Liver (tissue), 9 donors: ENCODE measurements around the gene GGCX. TPM values are rescaled to one million over a fixed set of nuclear protein-coding genes. Genes with fewer than 3 reads are reported as not detected.
"Not testable (repeated sequence)": the region's sequence is repeated elsewhere in the genome, so short reads cannot be mapped to it uniquely, and the experiment has no call there.

Experiments used
- DNase-seq: peaks from one replicate; pipeline ENCODE4 v3.0.0-alpha.2; 2017; ENCODE audit warnings: low spot score
- H3K27ac ChIP-seq, 2 donors: one replicate each; pipeline ENCODE4 v1.7.0; 2013; ENCODE audit warnings: inconsistent platforms in 2 of 2, low read length in 2 of 2, control low read depth in 1 of 2, low read depth in 1 of 2, mild to moderate bottlenecking in 1 of 2
- H3K27me3 ChIP-seq, 4 donors: one replicate each; pipeline versions ENCODE4 v1.6.1 to v1.7.0; 2013; ENCODE audit warnings: low read length in 3 of 4, inconsistent platforms in 1 of 4, mild to moderate bottlenecking in 1 of 4, moderate library complexity in 1 of 4; ENCODE audit not compliant: control insufficient read depth in 4 of 4, insufficient read depth in 4 of 4
- H3K36me3 ChIP-seq, 4 donors: one replicate each; pipeline versions ENCODE4 v1.6.1 to v1.7.0; 2013; ENCODE audit warnings: low read length in 3 of 4, mild to moderate bottlenecking in 3 of 4, low read depth in 1 of 4, moderate library complexity in 1 of 4; ENCODE audit not compliant: control insufficient read depth in 4 of 4, insufficient read depth in 3 of 4
- H3K4me1 ChIP-seq, 4 donors: one replicate each; pipeline versions ENCODE4 v1.6.1 to v1.7.0; 2013; ENCODE audit warnings: low read length in 3 of 4, mild to moderate bottlenecking in 3 of 4, moderate library complexity in 1 of 4; ENCODE audit not compliant: control insufficient read depth in 4 of 4, insufficient read depth in 4 of 4
- H3K4me3 ChIP-seq, 3 donors: one replicate each; pipeline versions ENCODE4 v1.6.1 to v1.7.0; 2013; ENCODE audit warnings: low read length in 3 of 3, control low read depth in 1 of 3, low read depth in 1 of 3, mild to moderate bottlenecking in 1 of 3
- H3K9ac ChIP-seq, 2 donors: one replicate each; pipeline ENCODE4 v1.7.0; 2013; ENCODE audit warnings: low read length in 2 of 2, mild to moderate bottlenecking in 2 of 2, moderate library complexity in 2 of 2, control low read depth in 1 of 2, low read depth in 1 of 2
- H3K9me3 ChIP-seq, 4 donors: one replicate each; pipeline versions ENCODE4 v1.6.1 to v1.7.0; 2013; ENCODE audit warnings: low read length in 3 of 4; ENCODE audit not compliant: control insufficient read depth in 4 of 4
- EGR1 ChIP-seq, 2 donors: IDR thresholded peaks; 2 replicates each; pipeline ENCODE4 v1.6.1; 2016 to 2018; ENCODE audit warnings: antibody characterized with exemption in 2 of 2, low read depth in 2 of 2
- FOXA1 ChIP-seq: IDR thresholded peaks from 2 replicates; pipeline ENCODE4 v1.6.1; 2016; ENCODE audit warnings: antibody characterized with exemption
- FOXA2 ChIP-seq: IDR thresholded peaks from 2 replicates; pipeline ENCODE4 v1.6.1; 2016; ENCODE audit warnings: antibody characterized with exemption
- GABPA ChIP-seq, 2 donors: IDR thresholded peaks in 1 of 2; conservative IDR thresholded peaks in 1 of 2; 2 replicates each; pipeline ENCODE4 v1.6.1; 2016; ENCODE audit warnings: antibody characterized with exemption in 2 of 2, mild to moderate bottlenecking in 1 of 2, moderate library complexity in 1 of 2
- HNF4A ChIP-seq, 2 donors: conservative IDR thresholded peaks; 2 replicates each; pipeline ENCODE4 v1.6.1; 2016; ENCODE audit warnings: antibody characterized with exemption in 2 of 2, mild to moderate bottlenecking in 2 of 2
- JUND ChIP-seq, 2 donors: IDR thresholded peaks; 2 replicates each; pipeline ENCODE4 v1.6.1; 2016; ENCODE audit warnings: antibody characterized with exemption in 2 of 2
- RAD21 ChIP-seq, 2 donors: IDR thresholded peaks; 2 replicates each; pipeline ENCODE4 v1.6.1; 2016; ENCODE audit warnings: antibody characterized with exemption in 2 of 2, mild to moderate bottlenecking in 2 of 2
- RXRA ChIP-seq, 2 donors: IDR thresholded peaks; 2 replicates each; pipeline ENCODE4 v1.6.1; 2017 to 2018; ENCODE audit warnings: antibody characterized with exemption in 2 of 2, mild to moderate bottlenecking in 1 of 2
- YY1 ChIP-seq: IDR thresholded peaks from 2 replicates; pipeline ENCODE4 v1.6.1; 2016; ENCODE audit warnings: antibody characterized with exemption, mild to moderate bottlenecking
- WGBS: extraction: QIAGEN DNeasy Blood & Tissue Kit; methylation state at CpG from one replicate; pipeline ENCODE4 v1.1.7; 2013; 5-methylcytosine and 5-hydroxymethylcytosine counted together
- polyA plus RNA-seq, 2 donors: library from polyadenylated mRNA; stranded (reverse) in 1 of 2; unstranded in 1 of 2; fragments of 200-250 nt in 1 of 2; fragments of >200 nt in 1 of 2; fragmentation: Nextera tagmentation in 1 of 2; extraction: Ambion mirVana in 1 of 2; gene quantifications; one replicate each; pipeline versions ENCODE4 v1.2.1 to v1.2.3, GENCODE V29; 2013 to 2015
- total RNA-seq, 2 donors: library from RNA; depleted of rRNA; stranded (reverse); fragments of >200 nt; gene quantifications; one replicate each; pipeline ENCODE4 v1.2.3, GENCODE V29; 2014
- TF ChIP-seq, protein P1 (sequence below): IDR thresholded peaks from 2 replicates; pipeline ENCODE4 v1.6.1; 2016; ENCODE audit warnings: antibody characterized with exemption
- TF ChIP-seq, protein P2 (sequence below): IDR thresholded peaks from 2 replicates; pipeline ENCODE4 v1.6.1; 2016; ENCODE audit warnings: antibody characterized with exemption, mild to moderate bottlenecking
- TF ChIP-seq, protein P3 (sequence below): fragments of 150-350 bp; IDR thresholded peaks from 2 replicates; pipeline ENCODE4 v1.5.1; 2017; ENCODE audit warnings: improper control_type of control experiment, low read depth, low read length; ENCODE audit not compliant: missing input control
- donor health status: healthy.
- donor health status: healthy.
- donor health status: healthy.
- donor health status: healthy.
- donor health status: healthy.

Gene GGCX
- total and polyA plus RNA-seq, 4 donors, result 67.3 to 189 (median 90.4) TPM

DNA sequence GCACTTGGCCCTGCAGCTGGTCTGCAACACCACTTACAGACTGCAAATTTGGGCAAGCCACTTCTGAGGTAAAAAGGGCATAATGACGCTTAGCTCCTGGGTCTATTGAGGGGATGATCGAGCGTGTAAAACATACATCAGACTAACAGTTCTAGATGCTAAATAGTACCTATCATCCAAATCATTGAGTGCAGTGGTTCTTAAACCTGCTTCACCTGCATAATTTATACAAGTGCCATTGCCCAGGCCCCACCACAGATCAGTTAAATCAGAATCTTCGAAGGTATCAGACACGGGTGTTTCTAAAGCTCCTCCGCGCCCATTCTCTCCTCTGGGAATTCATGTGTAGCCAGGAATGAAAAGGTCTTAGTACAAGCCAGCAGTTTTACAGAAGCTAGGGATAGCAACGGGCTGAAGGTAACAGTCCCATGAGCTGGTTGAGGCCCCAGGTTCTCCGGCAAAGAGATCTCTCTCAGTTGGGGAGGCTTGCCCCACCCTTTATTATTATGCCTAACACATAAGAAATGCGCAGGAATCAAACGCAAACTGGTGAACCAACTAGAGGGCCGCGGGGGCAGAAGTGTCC, 33.5 kb upstream of the GGCX start:
- H3K36me3 ChIP-seq, result peaks cover 3 to 15% (median 6%) of the 10 kb centered on the region in 4 donors
- 21% methylated on average over 13 of the region's 13 CpGs for WGBS
- TF ChIP-seq HNF4A (conservative IDR thresholded peaks at IDR 0.05) (no peak), EGR1 (IDR thresholded peaks at IDR 0.05; ENCODE audit: low read depth in 2 of 2) (no peak), FOXA2 (no peak), RAD21 (IDR thresholded peaks at IDR 0.05) (no peak), JUND (IDR thresholded peaks at IDR 0.05) (no peak)
- TF ChIP-seq, protein P1, sequence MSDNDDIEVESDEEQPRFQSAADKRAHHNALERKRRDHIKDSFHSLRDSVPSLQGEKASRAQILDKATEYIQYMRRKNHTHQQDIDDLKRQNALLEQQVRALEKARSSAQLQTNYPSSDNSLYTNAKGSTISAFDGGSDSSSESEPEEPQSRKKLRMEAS, result no peak
- TF ChIP-seq, protein P2, sequence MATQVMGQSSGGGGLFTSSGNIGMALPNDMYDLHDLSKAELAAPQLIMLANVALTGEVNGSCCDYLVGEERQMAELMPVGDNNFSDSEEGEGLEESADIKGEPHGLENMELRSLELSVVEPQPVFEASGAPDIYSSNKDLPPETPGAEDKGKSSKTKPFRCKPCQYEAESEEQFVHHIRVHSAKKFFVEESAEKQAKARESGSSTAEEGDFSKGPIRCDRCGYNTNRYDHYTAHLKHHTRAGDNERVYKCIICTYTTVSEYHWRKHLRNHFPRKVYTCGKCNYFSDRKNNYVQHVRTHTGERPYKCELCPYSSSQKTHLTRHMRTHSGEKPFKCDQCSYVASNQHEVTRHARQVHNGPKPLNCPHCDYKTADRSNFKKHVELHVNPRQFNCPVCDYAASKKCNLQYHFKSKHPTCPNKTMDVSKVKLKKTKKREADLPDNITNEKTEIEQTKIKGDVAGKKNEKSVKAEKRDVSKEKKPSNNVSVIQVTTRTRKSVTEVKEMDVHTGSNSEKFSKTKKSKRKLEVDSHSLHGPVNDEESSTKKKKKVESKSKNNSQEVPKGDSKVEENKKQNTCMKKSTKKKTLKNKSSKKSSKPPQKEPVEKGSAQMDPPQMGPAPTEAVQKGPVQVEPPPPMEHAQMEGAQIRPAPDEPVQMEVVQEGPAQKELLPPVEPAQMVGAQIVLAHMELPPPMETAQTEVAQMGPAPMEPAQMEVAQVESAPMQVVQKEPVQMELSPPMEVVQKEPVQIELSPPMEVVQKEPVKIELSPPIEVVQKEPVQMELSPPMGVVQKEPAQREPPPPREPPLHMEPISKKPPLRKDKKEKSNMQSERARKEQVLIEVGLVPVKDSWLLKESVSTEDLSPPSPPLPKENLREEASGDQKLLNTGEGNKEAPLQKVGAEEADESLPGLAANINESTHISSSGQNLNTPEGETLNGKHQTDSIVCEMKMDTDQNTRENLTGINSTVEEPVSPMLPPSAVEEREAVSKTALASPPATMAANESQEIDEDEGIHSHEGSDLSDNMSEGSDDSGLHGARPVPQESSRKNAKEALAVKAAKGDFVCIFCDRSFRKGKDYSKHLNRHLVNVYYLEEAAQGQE, result no peak
- H3K27ac ChIP-seq, result peak overlapping the region; percentile 84 to 89
- peak overlapping the region; percentile 60 to 78 for H3K9ac ChIP-seq
- DNase-seq, result no peak
- peaks cover 14 to 57% (median 46%) of the 10 kb centered on the region in 4 donors for H3K4me1 ChIP-seq
- no peaks in the 10 kb centered on the region for H3K9me3 ChIP-seq
- peak overlapping the region; percentile 77 to 91 (median 87) for H3K4me3 ChIP-seq
- no peaks in the 10 kb centered on the region for H3K27me3 ChIP-seq

DNA sequence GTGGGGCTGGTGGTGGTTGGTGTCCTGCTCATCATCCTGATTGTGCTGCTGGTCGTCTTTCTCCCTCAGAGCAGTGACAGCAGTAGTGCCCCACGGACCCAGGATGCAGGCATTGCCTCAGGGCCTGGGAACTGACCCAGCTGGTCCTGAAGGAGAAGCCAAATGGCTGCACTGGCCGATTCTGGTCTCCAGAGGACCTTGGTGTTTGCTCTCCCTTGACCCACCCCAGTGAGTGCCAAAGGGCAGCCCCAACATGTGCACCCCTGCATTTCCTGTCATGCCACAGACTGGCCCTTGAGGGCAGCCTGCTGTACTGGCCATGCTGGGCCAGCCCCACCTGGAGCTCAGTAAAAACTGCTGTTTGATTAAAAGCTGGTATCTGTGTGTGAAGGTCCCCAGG, 31.7 kb upstream of the GGCX start:
- Histone ChIP-seq H3K9me3 (no peaks in the 10 kb centered on the region), H3K9ac (no peak overlapping the region), H3K27me3 (no peaks in the 10 kb centered on the region), H3K36me3 (peaks cover 0 to 4% (median 3%) of the 10 kb centered on the region in 4 donors), H3K4me1 (peaks cover 11 to 56% (median 39%) of the 10 kb centered on the region in 4 donors), H3K4me3 (no peak overlapping the region), H3K27ac (no peak overlapping the region)
- TF ChIP-seq, protein P2, result no peak
- no peak for TF ChIP-seq RAD21 (IDR thresholded peaks at IDR 0.05)
- no peak for TF ChIP-seq FOXA2
- TF ChIP-seq RXRA (IDR thresholded peaks at IDR 0.05), result no peak
- TF ChIP-seq GABPA (IDR thresholded peaks at IDR 0.05 in 1 of 2, conservative IDR thresholded peaks at IDR 0.05 in 1 of 2), result no peak
- TF ChIP-seq, protein P3, sequence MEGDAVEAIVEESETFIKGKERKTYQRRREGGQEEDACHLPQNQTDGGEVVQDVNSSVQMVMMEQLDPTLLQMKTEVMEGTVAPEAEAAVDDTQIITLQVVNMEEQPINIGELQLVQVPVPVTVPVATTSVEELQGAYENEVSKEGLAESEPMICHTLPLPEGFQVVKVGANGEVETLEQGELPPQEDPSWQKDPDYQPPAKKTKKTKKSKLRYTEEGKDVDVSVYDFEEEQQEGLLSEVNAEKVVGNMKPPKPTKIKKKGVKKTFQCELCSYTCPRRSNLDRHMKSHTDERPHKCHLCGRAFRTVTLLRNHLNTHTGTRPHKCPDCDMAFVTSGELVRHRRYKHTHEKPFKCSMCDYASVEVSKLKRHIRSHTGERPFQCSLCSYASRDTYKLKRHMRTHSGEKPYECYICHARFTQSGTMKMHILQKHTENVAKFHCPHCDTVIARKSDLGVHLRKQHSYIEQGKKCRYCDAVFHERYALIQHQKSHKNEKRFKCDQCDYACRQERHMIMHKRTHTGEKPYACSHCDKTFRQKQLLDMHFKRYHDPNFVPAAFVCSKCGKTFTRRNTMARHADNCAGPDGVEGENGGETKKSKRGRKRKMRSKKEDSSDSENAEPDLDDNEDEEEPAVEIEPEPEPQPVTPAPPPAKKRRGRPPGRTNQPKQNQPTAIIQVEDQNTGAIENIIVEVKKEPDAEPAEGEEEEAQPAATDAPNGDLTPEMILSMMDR, result no peak
- TF ChIP-seq HNF4A (conservative IDR thresholded peaks at IDR 0.05), result no peak
- TF ChIP-seq YY1, result no peak
- no peak for TF ChIP-seq JUND (IDR thresholded peaks at IDR 0.05)
- no peak for TF ChIP-seq FOXA1
- WGBS, result 45% methylated on average over 3 of the region's 3 CpGs
- no peak for DNase-seq

DNA sequence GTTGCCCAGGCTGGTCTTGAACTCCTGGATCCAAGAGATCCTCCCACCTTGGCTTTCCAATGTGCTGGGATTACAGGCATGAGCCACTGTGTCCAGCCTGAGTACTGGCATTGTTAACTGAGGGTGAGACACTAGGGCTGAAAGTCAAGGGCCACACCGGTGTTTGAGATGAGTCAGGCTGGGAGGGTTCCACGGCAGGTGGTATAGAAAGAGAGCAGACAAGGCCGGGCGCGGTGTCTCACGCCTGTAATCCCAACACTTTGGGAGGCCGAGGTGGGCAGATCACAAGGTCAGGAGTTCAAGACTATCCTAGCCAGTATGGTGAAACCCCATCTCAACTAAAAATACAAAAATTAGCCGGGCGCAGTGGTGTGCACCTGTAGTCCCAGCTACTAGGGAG, 31.0 kb upstream of the GGCX start:
- WGBS, result 93% methylated on average over 9 of the region's 9 CpGs
- not testable (repeated sequence) for H3K9me3 ChIP-seq, H3K9ac ChIP-seq, H3K27me3 ChIP-seq, H3K27ac ChIP-seq, H3K4me3 ChIP-seq, DNase-seq, H3K36me3 ChIP-seq
- H3K4me1 ChIP-seq, result peaks cover 8 to 50% (median 33%) of the 10 kb centered on the region in 4 donors
